ENCODE results near the gene TLR8.
"Not testable (repeated sequence)": the region's sequence is repeated elsewhere in the genome, so short reads cannot be mapped to it uniquely, and the experiment has no call there.

The TLR8 gene

GRCh38 chrX:12920990-12921389, 14.6 kb downstream of the TLR8 start:
- H3K36me3 ChIP-seq (ENCODE audit: control insufficient read depth in 2 of 2, insufficient read depth in 2 of 2, low read length in 2 of 2), result no peaks in the 10 kb centered on the region
- H3K27me3 ChIP-seq (ENCODE audit: control insufficient read depth in 1 of 2, insufficient read depth in 2 of 2, low read length in 2 of 2), result peaks cover 0 to 9% of the 10 kb centered on the region in 2 donors
- no peaks in the 10 kb centered on the region for H3K4me1 ChIP-seq (ENCODE audit: control insufficient read depth, insufficient read depth, low read length)
- H3K9ac ChIP-seq (ENCODE audit: low read length in 2 of 2), result no peak overlapping the region
- no peak overlapping the region for H3K27ac ChIP-seq (ENCODE audit: low read length)
- no peak overlapping the region for H3K4me3 ChIP-seq (ENCODE audit: low read length in 2 of 2)
- no peaks in the 10 kb centered on the region for H3K9me3 ChIP-seq (ENCODE audit: control insufficient read depth in 2 of 2, low read length in 2 of 2)

- H3K4me1 ChIP-seq (ENCODE audit: control insufficient read depth, insufficient read depth, low read length), result no peaks in the 10 kb centered on the region
- no peaks in the 10 kb centered on the region for H3K36me3 ChIP-seq (ENCODE audit: control insufficient read depth in 2 of 2, insufficient read depth in 2 of 2, low read length in 2 of 2)
- H3K27ac ChIP-seq (ENCODE audit: low read length), result no peak overlapping the region
- peaks cover 0 to 2% of the 10 kb centered on the region in 2 donors for H3K27me3 ChIP-seq (ENCODE audit: control insufficient read depth in 1 of 2, insufficient read depth in 2 of 2, low read length in 2 of 2)
- no peak overlapping the region for H3K4me3 ChIP-seq (ENCODE audit: low read length in 2 of 2)
- no peaks in the 10 kb centered on the region for H3K9me3 ChIP-seq (ENCODE audit: control insufficient read depth in 2 of 2, low read length in 2 of 2)
- H3K9ac ChIP-seq (ENCODE audit: low read length in 2 of 2), result no peak overlapping the region
Observed at GRCh38 chrX:12921886-12922598, 15.6 kb downstream of the TLR8 start.

GRCh38 chrX:12922599-12922919, 16.1 kb downstream of the TLR8 start:
- Histone ChIP-seq H3K36me3 (ENCODE audit: control insufficient read depth in 2 of 2, insufficient read depth in 2 of 2, low read length in 2 of 2) (no peaks in the 10 kb centered on the region), H3K4me1 (ENCODE audit: control insufficient read depth, insufficient read depth, low read length) (no peaks in the 10 kb centered on the region), H3K4me3 (ENCODE audit: low read length in 2 of 2) (no peak overlapping the region), H3K27ac (ENCODE audit: low read length) (no peak overlapping the region), H3K9me3 (ENCODE audit: control insufficient read depth in 2 of 2, low read length in 2 of 2) (no peaks in the 10 kb centered on the region), H3K9ac (ENCODE audit: low read length in 2 of 2) (no peak overlapping the region), H3K27me3 (ENCODE audit: control insufficient read depth in 1 of 2, insufficient read depth in 2 of 2, low read length in 2 of 2) (peaks cover 0 to 2% of the 10 kb centered on the region in 2 donors)

- no peaks in the 10 kb centered on the region for H3K36me3 ChIP-seq (ENCODE audit: control insufficient read depth in 2 of 2, insufficient read depth in 2 of 2, low read length in 2 of 2)
- H3K4me1 ChIP-seq (ENCODE audit: control insufficient read depth, insufficient read depth, low read length), result no peaks in the 10 kb centered on the region
- H3K27ac ChIP-seq (ENCODE audit: low read length), result no peak overlapping the region
- H3K9me3 ChIP-seq (ENCODE audit: control insufficient read depth in 2 of 2, low read length in 2 of 2), result peaks cover 0 to 7% of the 10 kb centered on the region in 2 donors
- peaks cover 0 to 2% of the 10 kb centered on the region in 2 donors for H3K27me3 ChIP-seq (ENCODE audit: control insufficient read depth in 1 of 2, insufficient read depth in 2 of 2, low read length in 2 of 2)
- no peak overlapping the region for H3K4me3 ChIP-seq (ENCODE audit: low read length in 2 of 2)
- H3K9ac ChIP-seq (ENCODE audit: low read length in 2 of 2), result no peak overlapping the region
Observed at GRCh38 chrX:12929701-12930100, 23.3 kb downstream of the TLR8 start.

GRCh38 chrX:12930150-12930549, 23.7 kb downstream of the TLR8 start:
- Histone ChIP-seq H3K27ac (ENCODE audit: low read length) (no peak overlapping the region), H3K36me3 (ENCODE audit: control insufficient read depth in 2 of 2, insufficient read depth in 2 of 2, low read length in 2 of 2) (no peaks in the 10 kb centered on the region), H3K4me1 (ENCODE audit: control insufficient read depth, insufficient read depth, low read length) (no peaks in the 10 kb centered on the region), H3K27me3 (ENCODE audit: control insufficient read depth in 1 of 2, insufficient read depth in 2 of 2, low read length in 2 of 2) (peaks cover 0 to 2% of the 10 kb centered on the region in 2 donors), H3K9me3 (ENCODE audit: control insufficient read depth in 2 of 2, low read length in 2 of 2) (peaks cover 0 to 7% of the 10 kb centered on the region in 2 donors), H3K4me3 (ENCODE audit: low read length in 2 of 2) (no peak overlapping the region), H3K9ac (ENCODE audit: low read length in 2 of 2) (no peak overlapping the region)

- Histone ChIP-seq H3K9ac (ENCODE audit: low read length in 2 of 2) (no peak overlapping the region), H3K27me3 (ENCODE audit: control insufficient read depth in 1 of 2, insufficient read depth in 2 of 2, low read length in 2 of 2) (peaks cover 0 to 2% of the 10 kb centered on the region in 2 donors), H3K4me1 (ENCODE audit: control insufficient read depth, insufficient read depth, low read length) (no peaks in the 10 kb centered on the region), H3K4me3 (ENCODE audit: low read length in 2 of 2) (no peak overlapping the region), H3K9me3 (ENCODE audit: control insufficient read depth in 2 of 2, low read length in 2 of 2) (peaks cover 0 to 7% of the 10 kb centered on the region in 2 donors), H3K36me3 (ENCODE audit: control insufficient read depth in 2 of 2, insufficient read depth in 2 of 2, low read length in 2 of 2) (no peaks in the 10 kb centered on the region), H3K27ac (ENCODE audit: low read length) (no peak overlapping the region)
Observed at GRCh38 chrX:12932244-12932643, 25.8 kb downstream of the TLR8 start.

GRCh38 chrX:12934850-12935249, 28.4 kb downstream of the TLR8 start:
- H3K27me3 ChIP-seq (ENCODE audit: control insufficient read depth in 1 of 2, insufficient read depth in 2 of 2, low read length in 2 of 2), result peaks cover 0 to 2% of the 10 kb centered on the region in 2 donors
- H3K9me3 ChIP-seq (ENCODE audit: control insufficient read depth in 2 of 2, low read length in 2 of 2), result no peaks in the 10 kb centered on the region
- H3K4me1 ChIP-seq (ENCODE audit: control insufficient read depth, insufficient read depth, low read length), result no peaks in the 10 kb centered on the region
- H3K27ac ChIP-seq (ENCODE audit: low read length), result no peak overlapping the region
- H3K36me3 ChIP-seq (ENCODE audit: control insufficient read depth in 2 of 2, insufficient read depth in 2 of 2, low read length in 2 of 2), result no peaks in the 10 kb centered on the region
- no peak overlapping the region for H3K9ac ChIP-seq (ENCODE audit: low read length in 2 of 2)
- H3K4me3 ChIP-seq (ENCODE audit: low read length in 2 of 2), result no peak overlapping the region

GRCh38 chrX:12936947-12937346, 30.5 kb downstream of the TLR8 start:
- Histone ChIP-seq H3K4me1 (ENCODE audit: control insufficient read depth, insufficient read depth, low read length) (no peaks in the 10 kb centered on the region), H3K36me3 (ENCODE audit: control insufficient read depth in 2 of 2, insufficient read depth in 2 of 2, low read length in 2 of 2) (no peaks in the 10 kb centered on the region), H3K27me3 (ENCODE audit: control insufficient read depth in 1 of 2, insufficient read depth in 2 of 2, low read length in 2 of 2) (peaks cover 0 to 2% of the 10 kb centered on the region in 2 donors), H3K9me3 (ENCODE audit: control insufficient read depth in 2 of 2, low read length in 2 of 2) (no peaks in the 10 kb centered on the region), H3K4me3 (ENCODE audit: low read length in 2 of 2) (no peak overlapping the region), H3K27ac (ENCODE audit: low read length) (no peak overlapping the region), H3K9ac (ENCODE audit: low read length in 2 of 2) (no peak overlapping the region)

- H3K4me3 ChIP-seq (ENCODE audit: low read length in 2 of 2); H3K9me3 ChIP-seq (ENCODE audit: control insufficient read depth in 2 of 2, low read length in 2 of 2); H3K36me3 ChIP-seq (ENCODE audit: control insufficient read depth in 2 of 2, insufficient read depth in 2 of 2, low read length in 2 of 2); H3K9ac ChIP-seq (ENCODE audit: low read length in 2 of 2); H3K4me1 ChIP-seq (ENCODE audit: control insufficient read depth, insufficient read depth, low read length); H3K27ac ChIP-seq (ENCODE audit: low read length); H3K27me3 ChIP-seq (ENCODE audit: control insufficient read depth in 1 of 2, insufficient read depth in 2 of 2, low read length in 2 of 2): not testable (repeated sequence)
Observed at GRCh38 chrX:12940471-12940870, 34.1 kb downstream of the TLR8 start.

GRCh38 chrX:12943592-12943991, 37.2 kb downstream of the TLR8 start:
- not testable (repeated sequence) for H3K9me3 ChIP-seq (ENCODE audit: control insufficient read depth in 2 of 2, low read length in 2 of 2); H3K36me3 ChIP-seq (ENCODE audit: control insufficient read depth in 2 of 2, insufficient read depth in 2 of 2, low read length in 2 of 2); H3K4me3 ChIP-seq (ENCODE audit: low read length in 2 of 2)

GRCh38 chrX:12944452-12944851, 38.0 kb downstream of the TLR8 start:
- H3K36me3 ChIP-seq (ENCODE audit: control insufficient read depth in 2 of 2, insufficient read depth in 2 of 2, low read length in 2 of 2); H3K27me3 ChIP-seq (ENCODE audit: control insufficient read depth in 1 of 2, insufficient read depth in 2 of 2, low read length in 2 of 2); H3K9me3 ChIP-seq (ENCODE audit: control insufficient read depth in 2 of 2, low read length in 2 of 2); H3K4me1 ChIP-seq (ENCODE audit: control insufficient read depth, insufficient read depth, low read length); H3K27ac ChIP-seq (ENCODE audit: low read length); H3K9ac ChIP-seq (ENCODE audit: low read length in 2 of 2); H3K4me3 ChIP-seq (ENCODE audit: low read length in 2 of 2): not testable (repeated sequence)

More at GRCh38 chrX:12943592-12943991, 37.2 kb downstream of the TLR8 start:
- not testable (repeated sequence) for H3K4me1 ChIP-seq (ENCODE audit: control insufficient read depth, insufficient read depth, low read length); H3K27ac ChIP-seq (ENCODE audit: low read length); H3K27me3 ChIP-seq (ENCODE audit: control insufficient read depth in 1 of 2, insufficient read depth in 2 of 2, low read length in 2 of 2); H3K9ac ChIP-seq (ENCODE audit: low read length in 2 of 2)
